Brain microvascular endothelial cell (primary cell): ENCODE measurements around the gene SEMA3D.

Source experiments
- DNase-seq: peaks from one replicate; pipeline ENCODE4 v3.0.0-alpha.2; 2020
- H3K27ac ChIP-seq: fragments of 250-450 bp; sonication (Bioruptor Pico); 2 replicates; pipeline ENCODE4 v1.5.1; 2020; ENCODE audit warnings: mild to moderate bottlenecking, moderate library complexity
- H3K27me3 ChIP-seq: fragments of 250-450 bp; sonication (Bioruptor Pico); replicated peaks from 2 replicates; pipeline ENCODE4 v1.5.1; 2020; ENCODE audit warnings: mild to moderate bottlenecking
- H3K36me3 ChIP-seq: fragments of 250-450 bp; sonication (Bioruptor Pico); replicated peaks from 2 replicates; pipeline ENCODE4 v1.5.1; 2020; ENCODE audit warnings: mild to moderate bottlenecking
- H3K4me3 ChIP-seq: 2 replicates; pipeline ENCODE4 v1.5.1; 2011; ENCODE audit warnings: low read depth, mild to moderate bottlenecking, control low read depth, low read length, moderate library complexity
- CTCF ChIP-seq: IDR thresholded peaks from 2 replicates; pipeline ENCODE4 v1.5.1; 2011; ENCODE audit warnings: low read depth, mild to moderate bottlenecking, moderate library complexity, low read length, control low read depth, inconsistent platforms; ENCODE audit errors: missing control alignments
- in situ Hi-C: cut with HindIII; loops from 2 replicates; pipeline ENCODE4 v1.10.0; 2017; ENCODE audit warnings: low sequenced_read_pairs, low pct_ligation_motif_present

Gene SEMA3D

GRCh38 chr7:85125651-85126131 lies 61.2 kb downstream of the SEMA3D start:
- in situ Hi-C loops = no loop called here
- no peak for DNase-seq
- TF ChIP-seq CTCF = no peak
- Histone ChIP-seq H3K36me3 (no peaks in the 10 kb centered on the region), H3K4me3 (no peak overlapping the region), H3K27me3 (no peaks in the 10 kb centered on the region), H3K27ac (no peak overlapping the region)

GRCh38 chr7:85125176-85125575 lies 61.7 kb downstream of the SEMA3D start:
- Histone ChIP-seq H3K4me3 (no peak overlapping the region), H3K27me3 (no peaks in the 10 kb centered on the region), H3K27ac (no peak overlapping the region), H3K36me3 (no peaks in the 10 kb centered on the region)
- TF ChIP-seq CTCF = no peak
- DNase-seq = no peak
- in situ Hi-C loops = no loop called here

- in situ Hi-C loops = no loop called here
- Histone ChIP-seq H3K27me3 (no peaks in the 10 kb centered on the region), H3K27ac (no peak overlapping the region), H3K36me3 (no peaks in the 10 kb centered on the region), H3K4me3 (no peak overlapping the region)
- no peak for TF ChIP-seq CTCF
- DNase-seq = no peak
Observed at GRCh38 chr7:85119934-85120333, 66.9 kb downstream of the SEMA3D start.

GRCh38 chr7:85115862-85116261 lies 71.0 kb downstream of the SEMA3D start:
- no peak for DNase-seq
- H3K36me3 ChIP-seq = no peaks in the 10 kb centered on the region
- TF ChIP-seq CTCF = no peak
- H3K4me3 ChIP-seq = no peak overlapping the region
- in situ Hi-C loops = no loop called here
- no peaks in the 10 kb centered on the region for H3K27me3 ChIP-seq
- H3K27ac ChIP-seq = no peak overlapping the region

GRCh38 chr7:85115006-85115405 lies 71.8 kb downstream of the SEMA3D start:
- in situ Hi-C loops = no loop called here
- no peak overlapping the region for H3K27ac ChIP-seq
- no peaks in the 10 kb centered on the region for H3K27me3 ChIP-seq
- DNase-seq = no peak
- no peaks in the 10 kb centered on the region for H3K36me3 ChIP-seq
- no peak overlapping the region for H3K4me3 ChIP-seq
- no peak for TF ChIP-seq CTCF

- Histone ChIP-seq H3K27me3 (no peaks in the 10 kb centered on the region), H3K36me3 (no peaks in the 10 kb centered on the region), H3K4me3 (no peak overlapping the region), H3K27ac (no peak overlapping the region)
- no peak for DNase-seq
- no peak for TF ChIP-seq CTCF
- in situ Hi-C loops = no loop called here
Observed at GRCh38 chr7:85114342-85114741, 72.5 kb downstream of the SEMA3D start.
